H1 (cell line): ENCODE results near the gene RALGAPA2. TPM values are rescaled to one million over a fixed set of nuclear protein-coding genes. Genes with fewer than 3 reads are reported as not detected.

Experiments used
- CTCF ChIA-PET: fragments of 300-600 bp; sonication (Branson Sonifier 250); formaldehyde crosslinking; loops from one replicate; lab custom pipeline; 2021; ENCODE audit not compliant: partially characterized antibody; lab: Charles Lee
- POLR2A ChIA-PET: fragments of 300-600 bp; sonication (Branson Sonifier 250); formaldehyde crosslinking; loops from one replicate; lab custom pipeline; 2021; ENCODE audit warnings: inconsistent platforms; ENCODE audit not compliant: partially characterized antibody; lab: Charles Lee
- DNase-seq, 2 experiments: peaks; one replicate each; pipeline versions ENCODE4 v3.0.0 to v3.0.0-alpha.2; 2010 to 2022; ENCODE audit warnings: low spot score in 2 of 2, low read depth in 1 of 2, mixed read lengths in 1 of 2
- FAIRE-seq: peaks from 2 replicates; lab custom pipeline; 2011; peaks lifted over from hg19 to GRCh38; lab: Jason Lieb, UNC
- H2AFZ ChIP-seq: 2 replicates; pipeline ENCODE4 v1.8.1; 2012; ENCODE audit warnings: low read length, inconsistent platforms
- H2AK5ac ChIP-seq: 2 replicates; pipeline ENCODE4 v1.6.1; 2013; ENCODE audit warnings: low read depth, low read length
- H2BK120ac ChIP-seq: replicated peaks from 2 replicates; pipeline ENCODE3; 2013; ENCODE audit warnings: low read depth, low read length, inconsistent platforms
- H2BK12ac ChIP-seq: 2 replicates; pipeline ENCODE4 v1.6.1; 2013; ENCODE audit warnings: low read depth, low read length
- H2BK15ac ChIP-seq: 2 replicates; pipeline ENCODE4 v1.6.1; 2013; ENCODE audit warnings: low read length
- H2BK20ac ChIP-seq: 2 replicates; pipeline ENCODE4 v1.6.1; 2013; ENCODE audit warnings: low read length
- H2BK5ac ChIP-seq: 2 replicates; pipeline ENCODE4 v1.6.1; 2013; ENCODE audit warnings: low read depth, low read length
- H3K14ac ChIP-seq: 2 replicates; pipeline ENCODE4 v1.6.1; 2013; ENCODE audit warnings: inconsistent platforms; ENCODE audit not compliant: insufficient read length
- H3K18ac ChIP-seq: 2 replicates; pipeline ENCODE4 v1.6.1; 2013; ENCODE audit warnings: low read length; ENCODE audit errors: extremely low read depth
- H3K23ac ChIP-seq: 2 replicates; pipeline ENCODE4 v1.6.1; 2013; ENCODE audit warnings: inconsistent platforms; ENCODE audit not compliant: insufficient read length
- H3K23me2 ChIP-seq: 2 replicates; pipeline ENCODE4 v1.6.1; 2013; ENCODE audit warnings: low read depth, low read length
- H3K27ac ChIP-seq: 2 replicates; pipeline ENCODE4 v1.6.1; 2011; ENCODE audit warnings: low read depth, low read length, inconsistent platforms
- H3K27me3 ChIP-seq, 4 experiments: replicated peaks in 1 of 4; 1 replicate in 1 of 4; 2 replicates in 3 of 4; pipeline versions ENCODE4 v1.6.1 to v1.8.1; 2011 to 2013; ENCODE audit warnings: low read length in 3 of 4, mild to moderate bottlenecking in 3 of 4, inconsistent platforms in 2 of 4, mixed read lengths in 2 of 4, moderate library complexity in 1 of 4; ENCODE audit not compliant: control insufficient read depth in 3 of 4, insufficient read depth in 3 of 4; ENCODE audit errors: extremely low read depth in 1 of 4
- H3K36me3 ChIP-seq, 4 experiments: 2 replicates each; pipeline versions ENCODE4 v1.6.1 to v1.8.1; 2011 to 2013; ENCODE audit warnings: mild to moderate bottlenecking in 4 of 4, low read length in 3 of 4, moderate library complexity in 2 of 4, control low read depth in 1 of 4, inconsistent platforms in 1 of 4; ENCODE audit not compliant: insufficient read depth in 4 of 4, control insufficient read depth in 2 of 4
- H3K4ac ChIP-seq: replicated peaks from 2 replicates; pipeline ENCODE3; 2013; ENCODE audit warnings: low read length, low read depth, mixed read lengths, inconsistent platforms; ENCODE audit not compliant: insufficient read length
- H3K4me1 ChIP-seq, 4 experiments: replicated peaks in 1 of 4; 1 replicate in 1 of 4; 2 replicates in 3 of 4; pipeline versions ENCODE4 v1.6.1 to v1.8.1; 2011 to 2013; ENCODE audit warnings: low read length in 3 of 4, inconsistent platforms in 2 of 4, mixed read lengths in 1 of 4; ENCODE audit not compliant: insufficient read depth in 4 of 4, control insufficient read depth in 3 of 4
- H3K4me2 ChIP-seq, 2 experiments: 2 replicates each; pipeline versions ENCODE4 v1.6.1 to v1.8.1; 2011 to 2013; ENCODE audit warnings: low read depth in 2 of 2, low read length in 2 of 2, control low read depth in 1 of 2, inconsistent platforms in 1 of 2, mild to moderate bottlenecking in 1 of 2; ENCODE audit not compliant: insufficient read depth in 1 of 2
- H3K4me3 ChIP-seq, 4 experiments: fragments of 200-600, 300-600 bp in 1 of 4; sonication (generic), shearing (Covaris generic), sonication (Bioruptor Twin) in 1 of 4; 2 replicates each; pipeline versions ENCODE4 v1.5.1 to v1.8.1; 2011 to 2016; ENCODE audit warnings: low read length in 4 of 4, low read depth in 3 of 4, control low read depth in 2 of 4, inconsistent platforms in 2 of 4, mild to moderate bottlenecking in 2 of 4, mixed read lengths in 1 of 4, moderate library complexity in 1 of 4; ENCODE audit not compliant: insufficient read depth in 2 of 4; ENCODE audit errors: extremely low read depth in 1 of 4
- H3K56ac ChIP-seq: replicated peaks from 2 replicates; pipeline ENCODE3; 2013; ENCODE audit warnings: low read depth, mild to moderate bottlenecking, mixed read lengths, low read length, inconsistent platforms; ENCODE audit not compliant: insufficient read length
- H3K79me1 ChIP-seq: 2 replicates; pipeline ENCODE4 v1.6.1; 2013; ENCODE audit warnings: low read depth, low read length, control low read depth
- H3K79me2 ChIP-seq, 2 experiments: 2 replicates each; pipeline versions ENCODE4 v1.6.1 to v1.8.1; 2012 to 2013; ENCODE audit warnings: low read length in 2 of 2, mild to moderate bottlenecking in 2 of 2, inconsistent platforms in 1 of 2; ENCODE audit not compliant: insufficient read depth in 2 of 2, control insufficient read depth in 1 of 2
- H3K9ac ChIP-seq, 4 experiments: replicated peaks in 1 of 4; 1 replicate in 1 of 4; 2 replicates in 3 of 4; pipeline versions ENCODE4 v1.6.1 to v1.8.1; 2011 to 2013; ENCODE audit warnings: low read depth in 3 of 4, low read length in 3 of 4, control low read depth in 2 of 4, mild to moderate bottlenecking in 2 of 4, moderate library complexity in 2 of 4, inconsistent platforms in 1 of 4; ENCODE audit errors: extremely low read depth in 1 of 4
- H3K9me3 ChIP-seq, 2 experiments: 2 replicates each; pipeline versions ENCODE4 v1.6.1 to v1.8.1; 2012 to 2013; ENCODE audit warnings: mild to moderate bottlenecking in 2 of 2, moderate library complexity in 2 of 2, control low read depth in 1 of 2, inconsistent platforms in 1 of 2, low read depth in 1 of 2, low read length in 1 of 2, mixed read lengths in 1 of 2; ENCODE audit not compliant: insufficient read depth in 2 of 2
- H4K20me1 ChIP-seq, 2 experiments: replicated peaks in 1 of 2; 2 replicates each; pipeline versions ENCODE3 to v1.8.1; 2011 to 2013; ENCODE audit warnings: inconsistent platforms in 2 of 2, low read length in 2 of 2, mild to moderate bottlenecking in 1 of 2; ENCODE audit not compliant: insufficient read depth in 2 of 2, control insufficient read depth in 1 of 2
- H4K5ac ChIP-seq: 2 replicates; pipeline ENCODE4 v1.6.1; 2013; ENCODE audit warnings: low read length, low read depth, mixed read lengths, inconsistent platforms; ENCODE audit not compliant: insufficient read length
- H4K8ac ChIP-seq: 2 replicates; pipeline ENCODE4 v1.8.0; 2013; ENCODE audit warnings: mild to moderate bottlenecking, moderate library complexity, low read length, inconsistent platforms; ENCODE audit not compliant: insufficient read depth; ENCODE audit errors: extremely low read depth
- H4K91ac ChIP-seq: replicated peaks from 2 replicates; pipeline ENCODE3; 2013; ENCODE audit warnings: low read length, mixed read lengths, inconsistent platforms; ENCODE audit not compliant: insufficient read length
- EGR1 ChIP-seq: IDR thresholded peaks from 2 replicates; pipeline ENCODE4 v1.6.1; 2011; ENCODE audit warnings: low read depth, low read length, borderline replicate concordance
- WGBS, 2 experiments: shearing (Covaris generic) in 1 of 2; methylation state at CpG; one replicate each; pipeline versions ENCODE4 v1.1.6 to v1.1.7; 2013 to 2015; ENCODE audit warnings: low lambda C conversion rate in 2 of 2, mixed read lengths in 2 of 2, inconsistent platforms in 1 of 2, low coverage in 1 of 2, missing lambda C conversion rate in 1 of 2; ENCODE audit not compliant: insufficient replicate concordance in 2 of 2, insufficient coverage in 1 of 2, insufficient read length in 1 of 2; ENCODE audit errors: extremely low coverage in 1 of 2, missing lambda C conversion rate in 1 of 2; 5-methylcytosine and 5-hydroxymethylcytosine counted together
- polyA plus RNA-seq, 7 experiments: library from polyadenylated mRNA; depleted of rRNA in 3 of 7; stranded (reverse) in 5 of 7; unstranded in 2 of 7; fragments of >200 nt in 5 of 7; fragments of 200-250 nt in 2 of 7; gene quantifications; 1 replicate in 5 of 7; 2 replicates in 1 of 7; 4 replicates in 1 of 7; pipeline versions ENCODE4 v1.2.1 to v1.2.3, GENCODE V29; 2011 to 2013; ENCODE audit warnings: missing spikeins in 2 of 7, mixed read lengths in 2 of 7
- total RNA-seq: library from RNA; stranded (reverse); fragmentation: NEBNext Ultra II Directional; extraction: Animal tissue kit (Norgen Biotek cat#: 25700); gene quantifications from 2 replicates; pipeline ENCODE4 v1.2.1, GENCODE V29; 2021

RALGAPA2 gene
- total and polyA plus RNA-seq, 2 of the 8 experiments (the other 6 are each of a cell fraction or from before 2014, with no cell fraction given): 5.1 to 25.5 TPM

DNA sequence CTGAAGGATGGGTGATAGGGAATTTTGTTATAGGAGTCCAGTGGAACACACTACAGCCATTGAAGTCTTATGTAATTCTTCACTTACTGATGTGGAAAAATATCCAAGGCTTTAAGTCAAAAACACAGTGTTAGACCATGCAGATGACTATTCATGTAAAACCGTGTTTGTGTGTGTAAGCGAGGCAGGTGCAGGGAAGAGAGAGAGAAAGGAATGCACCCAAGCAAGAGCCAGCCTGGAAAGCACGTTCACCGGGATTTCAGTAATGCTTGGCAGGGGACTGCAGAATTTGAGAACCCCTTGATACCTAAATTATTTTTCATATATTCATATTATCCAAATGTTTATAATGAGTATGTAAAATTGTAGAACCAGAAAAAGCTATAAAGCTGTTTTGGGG lies 17.9 kb downstream of the RALGAPA2 start:
- no peak for FAIRE-seq
- no peak for TF ChIP-seq EGR1

More for the DNA sequence above, 17.9 kb downstream of the RALGAPA2 start:
- H2AK5ac ChIP-seq: no peak overlapping the region
- 93% methylated on average over 4 of the region's 4 CpGs; no CpG with 5 or more reads in 1 of the 2 experiments for WGBS, 2 experiments
- H4K8ac ChIP-seq: no peak overlapping the region
- no peak for DNase-seq
- H3K18ac ChIP-seq: no peak overlapping the region
- H3K79me2 ChIP-seq: peaks cover 3 to 63% of the 10 kb centered on the region in 2 experiments; a peak in 3 of 4 replicates
- peaks cover 12% of the 10 kb centered on the region for H3K79me1 ChIP-seq
- H4K20me1 ChIP-seq: peaks cover 1 to 6% of the 10 kb centered on the region in 2 experiments
- H2BK5ac ChIP-seq: no peak overlapping the region
- no peak overlapping the region for H2BK120ac ChIP-seq
- H4K91ac ChIP-seq: no peak overlapping the region
- H3K4ac ChIP-seq: no peak overlapping the region
- H3K27me3 ChIP-seq: no peaks in the 10 kb centered on the region
- POLR2A ChIA-PET: no interaction called here
- no peak overlapping the region for H4K5ac ChIP-seq
- H3K4me1 ChIP-seq: no peaks in the 10 kb centered on the region
- H2BK12ac ChIP-seq: no peak overlapping the region
- H3K14ac ChIP-seq: no peak overlapping the region
- no peaks in the 10 kb centered on the region for H3K9me3 ChIP-seq
- no peak overlapping the region for H3K23ac ChIP-seq
- CTCF ChIA-PET: interaction anchor here (2.5 kb wide), 1 partner anchor 14 kb away, joined by 6 read pairs; no protein-coding TSS in a partner anchor
- no peaks in the 10 kb centered on the region; the same call in 1 of the 2 replicates for H3K23me2 ChIP-seq
- H3K4me2 ChIP-seq: no peak overlapping the region
- no peak overlapping the region for H3K27ac ChIP-seq
- H3K4me3 ChIP-seq: no peak overlapping the region
- H2BK20ac ChIP-seq: no peak overlapping the region
- H3K9ac ChIP-seq: no peak overlapping the region
- H2BK15ac ChIP-seq: no peak overlapping the region
- no peak overlapping the region for H3K56ac ChIP-seq
- H2AFZ ChIP-seq: no peak overlapping the region
- no peaks in the 10 kb centered on the region for H3K36me3 ChIP-seq
